Colonic mucosa (tissue), 4 donors: ENCODE data around the gene TNFAIP8. TPM values are rescaled to one million over a fixed set of nuclear protein-coding genes. Genes with fewer than 3 reads are reported as not detected.

Source experiments
- DNase-seq: peaks from one replicate; pipeline ENCODE4 v3.0.0-alpha.2; 2020
- H3K27ac ChIP-seq: fragments of 200-600 bp; one replicate; pipeline ENCODE4 v1.8.0; 2021
- H3K27me3 ChIP-seq: fragments of 200-600 bp; one replicate; pipeline ENCODE4 v1.8.0; 2021
- H3K36me3 ChIP-seq: fragments of 200-600 bp; one replicate; pipeline ENCODE4 v1.8.0; 2021
- H3K4me1 ChIP-seq: fragments of 200-600 bp; one replicate; pipeline ENCODE4 v1.8.0; 2021; ENCODE audit warnings: mild to moderate bottlenecking
- H3K4me3 ChIP-seq: fragments of 200-600 bp; one replicate; pipeline ENCODE4 v1.8.0; 2021
- H3K9ac ChIP-seq, 2 donors: one replicate each; pipeline ENCODE4 v1.7.0; 2013; ENCODE audit warnings: control low read depth in 2 of 2, low read depth in 2 of 2, low read length in 2 of 2
- H3K9me3 ChIP-seq: fragments of 200-600 bp; one replicate; pipeline ENCODE4 v1.8.0; 2021
- CTCF ChIP-seq: fragments of 200-600 bp; IDR thresholded peaks from one replicate; pipeline ENCODE4 v1.8.0; 2022; ENCODE audit warnings: antibody characterized with exemption, mild to moderate bottlenecking
- intact Hi-C: fragments of 100-400 bp; cut with DNase I; formaldehyde crosslinking; loops from one replicate; pipeline ENCODE4 v1.14.1; 2022
- total RNA-seq, 2 donors: library from RNA; stranded (reverse); fragmentation: NEBNext Ultra II Directional in 1 of 2; extraction: Animal tissue kit (Norgen Biotek cat#: 25700) in 1 of 2; gene quantifications; one replicate each; pipeline ENCODE4 v1.2.1, GENCODE V29; 2021
- donor health status: healthy.
- donor health status: DM: no; HTN: no; CAD: no.
- donor health status: DM: no; HTN: no; CAD: no.

Gene TNFAIP8
- total RNA-seq, 2 donors from 2014 or later = 11.0 to 12.7 TPM

GRCh38 chr5:119318256-119318894 lies 37.4 kb upstream of the TNFAIP8 start:
- Histone ChIP-seq H3K27me3 (no peaks in the 10 kb centered on the region), H3K9ac (no peak overlapping the region), H3K27ac (no peak overlapping the region), H3K36me3 (no peaks in the 10 kb centered on the region), H3K4me3 (no peak overlapping the region), H3K4me1 (no peaks in the 10 kb centered on the region), H3K9me3 (no peaks in the 10 kb centered on the region)
- no peak for TF ChIP-seq CTCF
- intact Hi-C loops = no loop called here
- no peak for DNase-seq

- Histone ChIP-seq H3K9ac (no peak overlapping the region), H3K4me1 (no peaks in the 10 kb centered on the region), H3K9me3 (no peaks in the 10 kb centered on the region), H3K27ac (no peak overlapping the region), H3K36me3 (no peaks in the 10 kb centered on the region), H3K4me3 (no peak overlapping the region), H3K27me3 (no peaks in the 10 kb centered on the region)
- intact Hi-C loops = no loop called here
- DNase-seq = no peak
- TF ChIP-seq CTCF = no peak
These were observed 36.4 kb upstream of the TNFAIP8 start for GRCh38 chr5:119319401-119319800.

GRCh38 chr5:119319890-119320289 lies 35.9 kb upstream of the TNFAIP8 start:
- H3K27me3 ChIP-seq = no peaks in the 10 kb centered on the region
- DNase-seq = no peak
- no peak overlapping the region for H3K9ac ChIP-seq
- peaks cover 2% of the 10 kb centered on the region for H3K4me1 ChIP-seq
- no peak overlapping the region for H3K27ac ChIP-seq
- TF ChIP-seq CTCF = no peak
- H3K9me3 ChIP-seq = no peaks in the 10 kb centered on the region
- H3K36me3 ChIP-seq = no peaks in the 10 kb centered on the region
- H3K4me3 ChIP-seq = no peak overlapping the region
- intact Hi-C loops = no loop called here

GRCh38 chr5:119321569-119322311 lies 34.1 kb upstream of the TNFAIP8 start:
- H3K27me3 ChIP-seq = no peaks in the 10 kb centered on the region
- H3K36me3 ChIP-seq = no peaks in the 10 kb centered on the region
- no peak for TF ChIP-seq CTCF
- no peak for DNase-seq
- H3K9ac ChIP-seq = no peak overlapping the region
- intact Hi-C loops = no loop called here
- peaks cover 3% of the 10 kb centered on the region for H3K4me1 ChIP-seq
- no peaks in the 10 kb centered on the region for H3K9me3 ChIP-seq
- H3K4me3 ChIP-seq = no peak overlapping the region
- no peak overlapping the region for H3K27ac ChIP-seq

- peaks cover 3% of the 10 kb centered on the region for H3K4me1 ChIP-seq
- DNase-seq = no peak
- no peak for TF ChIP-seq CTCF
- H3K4me3 ChIP-seq = no peak overlapping the region
- H3K9me3 ChIP-seq = no peaks in the 10 kb centered on the region
- H3K27ac ChIP-seq = no peak overlapping the region
- no peaks in the 10 kb centered on the region for H3K36me3 ChIP-seq
- H3K27me3 ChIP-seq = no peaks in the 10 kb centered on the region
- no peak overlapping the region for H3K9ac ChIP-seq
- intact Hi-C loops = no loop called here
These were observed 33.4 kb upstream of the TNFAIP8 start for GRCh38 chr5:119322312-119322947.
